Activated CD4-positive, alpha-beta T cell treated with anti-CD3 and anti-CD28 coated beads for 24 hours (primary cell): Measurements from ENCODE around the gene KLHDC1.
"Not testable (repeated sequence)": the region's sequence is repeated elsewhere in the genome, so short reads cannot be mapped to it uniquely, and the experiment has no call there.

Experiments
- DNase-seq, 2 donors: peaks; one replicate each; pipeline ENCODE4 v3.0.0-alpha.2; 2020; ENCODE audit warnings: low read depth in 2 of 2

The KLHDC1 gene

DNA sequence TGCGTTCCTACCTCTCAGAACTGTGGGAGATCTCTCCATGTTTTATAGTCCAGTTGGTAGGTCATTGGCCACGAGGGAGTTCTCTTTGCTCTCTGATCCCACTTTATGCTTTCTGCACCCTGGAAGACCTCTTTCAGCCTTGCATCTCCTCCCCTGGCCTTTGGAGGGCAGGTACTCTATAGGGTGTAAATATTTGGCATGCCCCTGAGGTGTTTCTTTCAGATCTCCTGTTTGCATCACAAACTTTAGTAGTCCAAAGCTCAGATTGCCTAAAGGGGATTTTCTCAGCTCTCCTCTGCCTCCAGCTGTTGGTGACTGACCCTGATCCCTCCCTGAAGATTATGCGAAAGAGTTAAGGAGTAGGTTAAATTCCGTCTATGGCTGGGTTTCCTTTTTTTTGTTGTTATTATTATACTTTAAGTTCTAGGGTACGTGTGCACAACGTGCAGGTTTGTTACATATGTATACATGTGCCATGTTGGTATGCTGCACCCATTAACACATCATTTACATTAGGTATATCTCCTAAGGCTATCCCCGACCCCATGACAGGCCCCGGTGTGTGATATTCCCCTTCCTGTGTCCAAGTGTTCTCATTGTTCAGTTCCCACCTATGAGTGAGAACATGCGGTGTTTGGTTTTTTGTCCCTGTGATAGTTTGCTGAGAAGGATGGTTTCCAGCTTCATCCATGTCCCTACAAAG is 29.0 kb downstream of the KLHDC1 start:
- not testable (repeated sequence) for DNase-seq

GRCh38 chr14:49727171-49727570 is 34.3 kb downstream of the KLHDC1 start:
- DNase-seq: no peak

GRCh38 chr14:49732896-49733295 is 40.0 kb downstream of the KLHDC1 start:
- no peak for DNase-seq

GRCh38 chr14:49733836-49734235 is 40.9 kb downstream of the KLHDC1 start:
- DNase-seq: no peak

GRCh38 chr14:49735669-49736068 is 42.7 kb downstream of the KLHDC1 start:
- not testable (repeated sequence) for DNase-seq

GRCh38 chr14:49745191-49745590 is 52.3 kb downstream of the KLHDC1 start:
- DNase-seq: no peak

DNA sequence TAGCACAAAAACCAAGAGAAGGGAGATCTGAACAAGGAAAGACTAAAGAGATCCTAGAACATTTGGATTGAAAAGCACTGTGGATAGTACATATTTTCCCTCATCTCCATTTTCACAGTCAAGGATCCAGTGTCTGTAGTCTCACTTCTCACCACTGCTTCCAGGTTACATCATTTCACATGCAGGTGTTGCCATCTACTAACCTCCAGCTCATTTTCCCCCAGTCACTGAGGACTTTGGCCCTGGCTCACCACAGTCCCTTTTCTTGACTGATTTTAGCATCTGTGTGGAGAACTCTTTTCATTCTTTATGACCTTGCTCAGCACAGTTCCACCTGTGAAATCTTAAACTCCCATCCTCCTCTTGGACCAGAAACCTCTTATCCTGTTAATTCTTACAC is 53.6 kb downstream of the KLHDC1 start:
- DNase-seq: not testable (repeated sequence)

DNA sequence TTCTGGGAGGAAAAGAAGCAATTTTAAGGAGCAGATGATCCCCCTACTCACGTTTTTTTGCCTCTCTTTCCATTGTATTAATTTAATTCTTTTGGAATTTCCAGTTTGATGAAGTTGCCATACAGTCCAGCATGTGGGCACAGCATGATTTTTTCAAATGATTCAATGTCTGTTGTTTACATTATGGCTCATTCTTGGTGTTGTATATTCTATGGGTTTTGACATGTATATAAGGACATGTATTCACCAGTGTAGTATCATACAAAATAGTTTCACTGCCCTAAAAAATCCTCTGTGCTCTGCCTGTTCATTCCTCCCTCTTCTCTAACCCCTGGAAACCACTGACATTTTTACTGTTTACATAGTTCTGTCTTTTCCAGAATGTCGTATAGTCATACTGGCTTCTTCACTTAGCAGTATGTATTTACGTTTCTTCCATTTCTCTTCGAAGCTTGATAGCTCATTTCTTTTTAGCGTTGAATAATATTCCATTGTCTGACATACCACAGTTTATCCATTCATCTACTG is 61.7 kb downstream of the KLHDC1 start:
- no peak for DNase-seq

DNA sequence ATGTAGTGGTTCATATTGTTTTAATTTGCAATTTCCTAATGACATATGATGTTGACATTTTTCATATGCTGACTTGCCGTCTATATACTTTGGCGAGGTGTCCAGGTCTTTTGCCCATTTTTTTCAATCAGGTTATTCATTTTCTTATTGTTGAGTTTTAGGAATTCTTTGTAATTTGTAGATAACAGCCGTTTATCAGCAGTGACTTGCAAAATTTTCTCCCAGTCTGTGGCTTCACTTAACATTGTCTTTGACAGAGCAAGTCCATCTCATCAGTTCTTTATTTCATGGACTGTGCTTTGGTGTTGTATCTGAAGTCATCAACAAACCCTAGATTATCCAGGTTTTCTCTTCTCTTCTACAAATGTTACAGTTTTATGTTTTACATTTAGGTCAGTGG is 62.5 kb downstream of the KLHDC1 start:
- DNase-seq: no peak

DNA sequence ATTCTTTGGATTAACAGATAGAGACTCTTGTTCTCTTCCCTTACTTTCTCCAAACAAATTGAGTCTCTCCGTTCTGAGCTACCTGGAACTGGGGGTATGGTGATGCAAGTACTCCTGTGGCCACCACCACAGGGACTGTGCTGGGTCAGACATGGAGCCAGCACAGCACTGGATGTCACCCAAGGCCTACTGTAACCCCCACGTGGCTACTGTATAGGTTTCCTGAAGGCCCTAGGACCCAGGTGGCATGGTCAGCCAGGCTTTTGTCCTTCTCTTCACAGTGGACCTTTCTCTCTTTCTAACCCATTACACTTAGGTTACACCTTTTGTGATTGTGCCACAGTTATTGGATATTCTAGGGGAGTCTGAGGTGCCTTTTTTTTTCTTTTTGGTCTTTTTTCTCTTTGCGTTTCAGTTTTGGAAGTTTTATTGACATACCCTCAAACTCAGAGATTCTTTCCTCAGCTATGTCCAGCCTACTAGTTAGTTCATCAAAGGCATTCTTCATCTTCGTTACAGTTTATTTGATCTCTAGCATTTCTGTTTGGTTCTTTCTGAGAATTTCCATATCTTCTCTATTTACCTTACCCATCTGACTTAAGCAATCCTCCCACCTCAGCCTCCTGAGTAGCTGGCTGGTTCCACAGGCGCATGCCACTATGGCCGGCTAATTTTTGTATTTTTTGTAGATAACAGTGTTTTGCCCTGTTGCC is 69.1 kb downstream of the KLHDC1 start:
- no peak for DNase-seq

DNA sequence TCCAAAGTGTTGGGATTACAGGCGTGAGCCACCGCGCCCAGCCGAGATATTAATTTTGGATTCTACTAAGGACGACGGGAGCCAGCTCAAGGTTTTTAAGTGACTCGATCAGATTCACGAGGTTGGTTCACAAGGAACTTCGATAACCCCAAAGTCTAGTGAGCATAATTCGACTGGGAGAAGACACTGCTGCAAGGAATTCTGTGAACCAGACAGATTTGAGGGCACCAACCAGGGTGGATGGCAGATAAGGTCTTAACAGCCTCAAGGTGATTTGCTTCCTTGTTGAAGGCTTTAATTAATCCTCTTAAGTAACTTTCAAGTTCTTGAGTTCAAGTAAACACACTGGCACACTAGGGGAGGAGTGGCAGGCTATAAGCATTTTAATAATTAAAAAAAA is 73.9 kb downstream of the KLHDC1 start:
- no peak for DNase-seq

DNA sequence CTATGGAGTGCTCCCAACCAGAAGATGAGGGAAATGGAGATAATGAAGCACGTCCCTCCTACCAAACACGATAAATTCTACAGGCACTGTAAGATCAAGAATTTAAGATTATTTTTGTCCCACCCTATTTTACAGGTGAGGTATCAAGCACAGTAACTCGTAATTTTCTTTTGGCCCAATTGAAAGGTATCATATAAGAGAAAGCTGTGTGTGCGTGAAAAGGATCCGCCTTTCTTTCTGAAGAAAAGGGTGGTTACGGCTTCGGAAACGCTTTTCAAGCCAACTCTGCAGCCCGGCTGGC is 74.3 kb downstream of the KLHDC1 start:
- DNase-seq: no peak

DNA sequence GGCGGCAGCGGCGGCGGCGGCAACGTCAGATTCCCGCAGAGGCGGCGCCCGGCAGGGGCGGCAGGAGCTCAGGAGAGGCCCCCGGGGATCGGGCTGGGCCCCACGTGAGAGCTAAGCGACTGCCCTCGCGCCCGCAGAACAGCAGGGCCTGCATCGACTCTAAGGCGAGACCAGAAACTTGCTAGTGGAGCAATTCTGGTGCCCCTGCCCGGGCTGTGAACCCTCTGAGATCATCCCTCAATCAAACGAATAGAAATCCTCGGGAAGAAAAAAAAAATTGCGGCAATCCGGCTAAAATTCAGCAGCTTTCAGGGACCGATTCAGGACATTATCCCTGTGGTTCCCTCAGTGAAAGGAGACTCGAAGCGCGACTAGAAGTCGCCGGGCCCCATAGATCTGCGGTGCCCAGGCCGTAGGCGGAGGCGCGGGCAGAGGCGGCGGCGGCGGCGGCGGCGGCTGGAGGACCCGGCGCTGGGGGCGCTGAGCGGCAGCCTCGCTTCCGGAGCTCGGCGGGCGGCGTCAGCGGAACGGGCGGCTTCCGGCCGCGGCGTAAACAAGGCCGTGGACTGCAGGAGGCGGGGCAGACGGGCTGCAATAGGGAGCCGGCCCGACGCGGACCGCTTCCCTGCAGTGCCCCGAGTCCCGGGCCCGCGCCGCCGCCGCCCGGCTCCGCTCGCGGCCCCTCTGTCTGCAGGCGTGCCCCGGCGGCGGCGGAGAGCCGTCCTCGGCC is 74.8 kb downstream of the KLHDC1 start, which contains the start of gene KLHDC2:
KLHDC2 (plus strand) TSS at position 583 of the 730 bp plus-strand sequence. CDS start 316 bp downstream, outside the sequence.
- peak; percentile 80 for DNase-seq

DNA sequence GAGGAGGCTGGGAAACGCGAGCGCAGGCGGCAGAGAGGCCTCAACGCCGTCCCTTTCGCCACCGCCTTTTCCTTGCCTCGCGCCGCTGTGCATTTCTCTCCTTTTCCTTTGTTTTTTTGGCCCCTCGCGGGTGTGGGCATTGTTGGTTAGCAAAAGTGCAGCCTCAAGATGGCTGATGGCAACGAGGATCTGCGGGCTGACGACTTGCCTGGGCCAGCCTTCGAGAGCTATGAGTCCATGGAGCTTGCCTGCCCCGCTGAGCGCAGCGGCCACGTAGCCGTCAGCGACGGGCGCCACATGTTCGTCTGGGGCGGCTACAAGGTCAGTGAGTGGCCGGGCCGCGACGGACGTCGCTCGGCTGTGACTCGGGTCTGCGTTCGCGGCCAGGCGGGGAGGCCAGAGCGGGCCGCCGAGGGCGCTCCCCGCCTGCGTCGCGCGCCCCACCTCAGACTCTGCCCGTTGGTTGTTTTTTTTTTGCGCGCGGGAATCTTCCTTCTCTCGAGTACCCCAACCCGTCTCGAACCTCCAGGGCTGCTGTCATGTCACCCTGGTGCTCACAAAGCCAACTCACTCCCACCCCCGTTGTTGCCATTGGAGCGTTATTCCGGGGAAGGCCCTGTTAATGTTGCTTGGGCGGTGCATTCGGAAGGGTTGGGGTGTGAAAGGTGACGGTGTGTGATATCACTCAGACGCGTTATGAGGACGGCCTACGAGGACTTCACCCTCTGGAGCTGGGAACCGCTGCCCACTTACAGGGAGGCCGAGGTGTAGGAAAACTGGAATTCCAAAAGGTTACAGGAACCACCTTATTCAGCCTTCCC is 75.6 kb downstream of the KLHDC1 start:
- peak; percentile 56 to 62 for DNase-seq

GRCh38 chr14:49769171-49769570 is 76.3 kb downstream of the KLHDC1 start:
- DNase-seq: no peak

DNA sequence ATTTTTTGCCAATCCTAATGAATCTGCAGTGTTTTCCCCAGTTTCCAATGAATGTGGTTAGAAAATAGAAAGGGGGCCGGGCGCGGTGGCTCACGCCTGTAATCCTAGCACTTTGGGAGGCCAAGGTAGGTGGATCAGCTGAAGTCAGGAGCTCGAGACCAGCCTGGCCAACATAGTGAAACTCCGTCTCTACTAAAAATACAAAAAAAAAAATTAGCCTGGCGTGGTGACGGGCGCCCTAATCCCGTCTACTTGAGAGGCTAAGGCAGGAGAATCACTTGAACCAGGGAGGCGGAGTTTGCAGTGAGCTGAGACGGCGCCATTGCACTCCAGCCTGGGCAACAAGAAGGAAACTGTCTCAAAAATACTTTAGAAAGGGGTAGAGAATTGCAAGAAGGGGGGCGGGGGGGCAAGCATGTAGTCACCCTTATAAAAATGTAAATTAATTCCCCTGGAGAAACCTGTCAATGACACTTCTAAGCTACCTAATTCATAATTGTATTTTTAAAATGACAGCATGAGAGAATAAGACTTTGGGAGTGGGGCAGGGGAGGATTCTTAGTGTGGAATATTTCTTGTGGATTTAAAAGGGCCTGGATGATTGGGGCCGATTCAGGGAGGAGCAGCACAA is 76.8 kb downstream of the KLHDC1 start:
- DNase-seq: no peak

DNA sequence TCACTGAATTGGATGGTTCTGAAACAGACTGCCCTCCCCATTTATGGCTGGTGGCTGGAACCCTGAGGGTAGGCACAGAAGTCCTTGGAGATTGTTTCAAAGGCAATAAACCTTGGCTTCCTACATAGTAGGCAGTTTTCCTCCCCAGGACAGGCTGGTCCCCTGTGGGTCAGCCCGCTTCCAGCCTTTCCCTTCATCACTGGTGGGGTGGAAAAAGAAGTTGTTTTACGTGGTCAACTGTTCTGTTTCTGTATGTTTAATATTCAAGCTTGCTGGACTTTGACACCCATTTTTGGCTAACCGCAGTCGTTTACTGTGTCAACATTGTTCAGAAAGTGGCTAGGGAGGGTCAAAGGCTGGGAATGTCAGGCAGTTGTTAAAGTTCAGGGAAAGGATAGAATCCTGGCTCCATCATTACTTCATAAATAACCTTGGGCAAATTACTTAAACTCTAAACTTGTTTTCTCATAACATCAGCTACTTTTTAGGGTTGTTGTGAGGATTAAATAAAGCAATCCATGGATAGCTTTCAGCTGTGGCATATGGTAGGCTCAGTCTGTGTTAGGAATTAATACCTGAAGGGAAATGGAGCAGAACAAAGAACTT is 77.4 kb downstream of the KLHDC1 start:
- DNase-seq: no peak

DNA sequence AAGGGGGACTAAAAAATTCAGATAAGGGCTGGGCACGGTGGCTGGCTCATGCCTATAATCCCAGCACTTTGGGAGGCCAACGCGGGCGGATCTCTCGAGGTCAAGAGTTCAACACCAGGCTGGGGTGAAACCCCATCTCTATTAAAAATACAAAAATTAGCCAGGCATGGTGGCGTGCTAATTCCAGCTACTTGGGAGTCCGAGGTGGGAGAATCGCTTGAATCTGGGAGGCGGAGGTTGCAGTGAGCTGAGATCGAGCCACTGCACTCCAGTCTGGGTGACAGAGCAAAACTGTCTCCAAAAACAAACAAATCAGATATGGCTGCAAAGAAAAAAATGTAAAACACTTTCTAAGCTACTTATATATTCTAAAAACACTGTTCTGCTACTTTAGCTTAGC is 78.8 kb downstream of the KLHDC1 start:
- DNase-seq: not testable (repeated sequence)

GRCh38 chr14:49774106-49774505 is 81.2 kb downstream of the KLHDC1 start:
- no peak for DNase-seq

- DNase-seq: no peak
These were observed 85.5 kb downstream of the KLHDC1 start for GRCh38 chr14:49778421-49778820.

- not testable (repeated sequence) for DNase-seq
These were observed 88.1 kb downstream of the KLHDC1 start for GRCh38 chr14:49781040-49781439.
